ENCODE measurements around the gene WAS.

GRCh38 chrX:48695534-48695896, 11.9 kb downstream of the WAS start:
- TF ChIP-seq POLR2AphosphoS5 (IDR thresholded peaks at IDR 0.05; ENCODE audit: borderline replicate concordance, low read depth, low read length): no peak
- no peak for TF ChIP-seq EZH2 (IDR thresholded peaks at IDR 0.05)
- TF ChIP-seq FOXP2 (optimal IDR thresholded peaks at IDR 0.05; ENCODE audit: control extremely low read depth, extremely low read length, insufficient read depth): no peak
